SK-N-SH (cell line): ENCODE results near the gene RASSF3. TPM values are rescaled to one million over a fixed set of nuclear protein-coding genes. Genes with fewer than 3 reads are reported as not detected.

ENCODE experiments used
- CTCF ChIA-PET: fragments of 300-600, 350-600 bp; formaldehyde crosslinking; extraction: SDS; loops from one replicate; lab custom pipeline; 2021; lab: Yijun Ruan, JAX
- POLR2A ChIA-PET: fragments of 350-600 bp; sonication (Branson Sonifier 250); formaldehyde crosslinking; extraction: SDS; loops from one replicate; lab custom pipeline; 2020; ENCODE audit warnings: antibody characterized with exemption, inconsistent platforms; lab: Yijun Ruan, JAX
- DNase-seq: peaks from one replicate; pipeline ENCODE4 v3.0.0; 2012
- H2AFZ ChIP-seq: fragments of 200-600 bp; sonication (generic); 2 replicates; pipeline ENCODE4 v1.8.1; 2016; ENCODE audit warnings: antibody characterized with exemption, mild to moderate bottlenecking, low read depth
- H3F3A ChIP-seq: fragments of 200-600 bp; sonication (generic); replicated peaks from 2 replicates; pipeline ENCODE3; 2016; ENCODE audit warnings: antibody characterized with exemption, mild to moderate bottlenecking; ENCODE audit not compliant: insufficient read depth
- H3K27ac ChIP-seq, 2 experiments: fragments of 200-500 bp in 1 of 2; fragments of 200-600 bp in 1 of 2; sonication (Bioruptor generic) in 1 of 2; sonication (generic), shearing (Covaris generic) in 1 of 2; 2 replicates each; pipeline versions ENCODE4 v1.5.1 to v1.6.1; 2014 to 2016; ENCODE audit warnings: low read depth in 2 of 2, inconsistent platforms in 1 of 2, low read length in 1 of 2, mild to moderate bottlenecking in 1 of 2, mixed read lengths in 1 of 2
- H3K27me3 ChIP-seq: fragments of 200-600 bp; sonication (generic), shearing (Covaris generic); 2 replicates; pipeline ENCODE4 v1.6.1; 2016; ENCODE audit warnings: mixed run types; ENCODE audit not compliant: insufficient read depth
- H3K36me3 ChIP-seq, 2 experiments: fragments of 200-500 bp in 1 of 2; fragments of 200-600 bp in 1 of 2; sonication (Bioruptor generic) in 1 of 2; sonication (generic) in 1 of 2; replicated peaks in 1 of 2; 2 replicates each; pipeline versions ENCODE3 to v1.5.1; 2014 to 2016; ENCODE audit warnings: low read length in 1 of 2, mild to moderate bottlenecking in 1 of 2; ENCODE audit not compliant: insufficient read depth in 2 of 2, control insufficient read depth in 1 of 2
- H3K4me1 ChIP-seq, 2 experiments: fragments of 200-500 bp in 1 of 2; fragments of 200-600 bp in 1 of 2; sonication (Bioruptor generic) in 1 of 2; sonication (generic), shearing (Covaris generic) in 1 of 2; 2 replicates each; pipeline versions ENCODE4 v1.5.1 to v1.6.1; 2014 to 2016; ENCODE audit warnings: low read depth in 1 of 2, low read length in 1 of 2, mixed run types in 1 of 2; ENCODE audit not compliant: insufficient read depth in 2 of 2, control insufficient read depth in 1 of 2
- H3K4me2 ChIP-seq: fragments of 200-600 bp; sonication (generic), shearing (Covaris generic); 2 replicates; pipeline ENCODE4 v1.6.1; 2017; ENCODE audit warnings: mixed run types
- H3K4me3 ChIP-seq, 2 experiments: fragments of 200-500 bp in 1 of 2; fragments of 200-600 bp in 1 of 2; sonication (Bioruptor generic) in 1 of 2; sonication (generic), shearing (Covaris generic) in 1 of 2; 2 replicates each; pipeline versions ENCODE4 v1.5.1 to v1.8.1; 2014 to 2016; ENCODE audit warnings: low read depth in 2 of 2, inconsistent platforms in 1 of 2, low read length in 1 of 2, mild to moderate bottlenecking in 1 of 2, mixed read lengths in 1 of 2, moderate library complexity in 1 of 2
- H3K79me2 ChIP-seq: fragments of 200-600 bp; sonication (generic); 2 replicates; pipeline ENCODE4 v1.8.1; 2017; ENCODE audit warnings: mild to moderate bottlenecking; ENCODE audit not compliant: insufficient read depth
- H3K9ac ChIP-seq: fragments of 200-600 bp; sonication (generic); 2 replicates; pipeline ENCODE4 v1.6.1; 2017; ENCODE audit warnings: mixed run types
- H3K9me2 ChIP-seq: fragments of 200-600 bp; sonication (generic); 2 replicates; pipeline ENCODE4 v1.6.1; 2017; ENCODE audit warnings: mixed run types
- H3K9me3 ChIP-seq: fragments of 200-600 bp; sonication (generic); 2 replicates; pipeline ENCODE4 v1.6.1; 2017; ENCODE audit warnings: mixed run types, mild to moderate bottlenecking, moderate library complexity
- H4K20me1 ChIP-seq: fragments of 200-600 bp; sonication (generic); 2 replicates; pipeline ENCODE4 v1.6.1; 2017; ENCODE audit warnings: mild to moderate bottlenecking, mixed run types; ENCODE audit not compliant: insufficient read depth
- CTCF ChIP-seq: fragments of 200-600 bp; sonication (generic); IDR thresholded peaks from 2 replicates; pipeline ENCODE4 v1.6.1; 2017; ENCODE audit warnings: antibody characterized with exemption, mild to moderate bottlenecking, moderate library complexity
- ELF1 ChIP-seq: IDR thresholded peaks from 2 replicates; pipeline ENCODE4 v1.4.0; 2012
- EP300 ChIP-seq, 2 experiments: IDR thresholded peaks; 2 replicates each; pipeline versions ENCODE4 v1.4.0 to v1.6.1; 2012; ENCODE audit warnings: borderline replicate concordance in 1 of 2, low read depth in 1 of 2, low read length in 1 of 2
- FOSL2 ChIP-seq: IDR thresholded peaks from 2 replicates; pipeline ENCODE4 v1.4.0; 2012; ENCODE audit warnings: low read depth, mild to moderate bottlenecking, moderate library complexity, borderline replicate concordance
- FOXM1 ChIP-seq: IDR thresholded peaks from 2 replicates; pipeline ENCODE4 v1.4.0; 2012; ENCODE audit warnings: low read depth, mild to moderate bottlenecking
- GABPA ChIP-seq: IDR thresholded peaks from 2 replicates; pipeline ENCODE4 v1.4.0; 2012; ENCODE audit warnings: low read depth, mild to moderate bottlenecking
- JUND ChIP-seq: IDR thresholded peaks from 2 replicates; pipeline ENCODE4 v1.4.0; 2012
- MAX ChIP-seq: IDR thresholded peaks from 2 replicates; pipeline ENCODE4 v1.4.0; 2012; ENCODE audit warnings: low read depth
- MXI1 ChIP-seq: IDR thresholded peaks from 2 replicates; pipeline ENCODE4 v1.6.1; 2012; ENCODE audit warnings: mild to moderate bottlenecking, low read depth, low read length, improper control_type of control experiment
- NRF1 ChIP-seq: IDR thresholded peaks from 2 replicates; pipeline ENCODE4 v1.6.1; 2012; ENCODE audit warnings: low read depth, mild to moderate bottlenecking, low read length
- POLR2AphosphoS5 ChIP-seq: IDR thresholded peaks from 2 replicates; pipeline ENCODE4 v1.6.1; 2012; ENCODE audit warnings: low read depth, low read length
- RAD21 ChIP-seq: IDR thresholded peaks from 2 replicates; pipeline ENCODE4 v1.6.1; 2012; ENCODE audit warnings: mild to moderate bottlenecking, low read length
- RCOR1 ChIP-seq: fragments of 150-350 bp; IDR thresholded peaks from 2 replicates; pipeline ENCODE4 v1.6.1; 2017; ENCODE audit warnings: antibody characterized with exemption, low read length
- RFX5 ChIP-seq: IDR thresholded peaks from 2 replicates; pipeline ENCODE4 v1.6.1; 2012; ENCODE audit warnings: mild to moderate bottlenecking, improper control_type of control experiment, low read length
- SIN3A ChIP-seq: IDR thresholded peaks from 2 replicates; pipeline ENCODE4 v1.6.1; 2012; ENCODE audit warnings: low read depth, mild to moderate bottlenecking, low read length, moderate library complexity, borderline replicate concordance
- SMC3 ChIP-seq: IDR thresholded peaks from 2 replicates; pipeline ENCODE4 v1.6.1; 2012; ENCODE audit warnings: low read depth, low read length, improper control_type of control experiment
- TAF1 ChIP-seq: IDR thresholded peaks from 2 replicates; pipeline ENCODE4 v1.6.1; 2012; ENCODE audit warnings: low read depth, mild to moderate bottlenecking, low read length, moderate library complexity, borderline replicate concordance
- USF2 ChIP-seq: fragments of 150-350 bp; IDR thresholded peaks from 2 replicates; pipeline ENCODE4 v1.6.1; 2017; ENCODE audit warnings: antibody characterized with exemption, low read length, low read depth, borderline replicate concordance
- ZBTB33 ChIP-seq: IDR thresholded peaks from 2 replicates; pipeline ENCODE4 v1.4.0; 2012; ENCODE audit warnings: low read depth, borderline replicate concordance
- WGBS: methylation state at CpG from one replicate; pipeline ENCODE4 v1.1.6; 2017; ENCODE audit warnings: low lambda C conversion rate; 5-methylcytosine and 5-hydroxymethylcytosine counted together
- polyA plus RNA-seq, 3 experiments: library from polyadenylated mRNA; depleted of rRNA; stranded (reverse); fragments of >200 nt; gene quantifications; 2 replicates each; pipeline ENCODE4 v1.2.3, GENCODE V29; 2012

The RASSF3 gene
- polyA plus RNA-seq, 1 of the 3 experiments (the other 2 are of a cell fraction): 11.1 TPM

- H4K20me1 ChIP-seq: no peaks in the 10 kb centered on the region
- no peak overlapping the region for H3K9ac ChIP-seq
- no peak overlapping the region for H2AFZ ChIP-seq
- H3F3A ChIP-seq: no peaks in the 10 kb centered on the region
- no peak for DNase-seq
- no peaks in the 10 kb centered on the region for H3K27me3 ChIP-seq
- ChIA-PET POLR2A (no interaction called here), CTCF (interaction anchor here (0.9 kb wide), 1 partner anchor 119 kb away, joined by 4 read pairs; no protein-coding TSS in a partner anchor)
- H3K27ac ChIP-seq: no peak overlapping the region
- TF ChIP-seq SMC3: no peak
- TF ChIP-seq RAD21: no peak
- TF ChIP-seq GABPA: no peak
- TF ChIP-seq ZBTB33: no peak
- no peak for TF ChIP-seq POLR2AphosphoS5
- TF ChIP-seq RFX5: no peak
- TF ChIP-seq RCOR1: no peak
- no peak for TF ChIP-seq TAF1
- no peak for TF ChIP-seq JUND
- TF ChIP-seq MAX: no peak
- no peak for TF ChIP-seq NRF1
- no peak for TF ChIP-seq MXI1
- TF ChIP-seq EP300 (IDR thresholded peaks at IDR 0.05; ENCODE audit: borderline replicate concordance in 1 of 2, low read depth in 1 of 2, low read length in 1 of 2): no peak
- TF ChIP-seq FOXM1: no peak
- H3K9me2 ChIP-seq: no peaks in the 10 kb centered on the region
- no peaks in the 10 kb centered on the region for H3K79me2 ChIP-seq
- H3K36me3 ChIP-seq: no peaks in the 10 kb centered on the region
- no peaks in the 10 kb centered on the region for H3K9me3 ChIP-seq
- no peak overlapping the region for H3K4me3 ChIP-seq
- H3K4me2 ChIP-seq: no peak overlapping the region
- 67% methylated on average over 4 of the region's 4 CpGs for WGBS
- peaks cover 5 to 6% of the 10 kb centered on the region in 2 experiments; a peak in 2 of 4 replicates for H3K4me1 ChIP-seq
These were observed 31.7 kb upstream of the RASSF3 start for GRCh38 chr12:64578566-64578965.

- no peak for DNase-seq
- Histone ChIP-seq H3K27ac (no peak overlapping the region), H2AFZ (no peak overlapping the region), H3K4me3 (no peak overlapping the region), H3K9me2 (no peaks in the 10 kb centered on the region), H3F3A (no peaks in the 10 kb centered on the region), H3K9me3 (no peaks in the 10 kb centered on the region), H3K79me2 (no peaks in the 10 kb centered on the region), H3K9ac (no peak overlapping the region), H3K4me1 (peaks cover 11 to 13% of the 10 kb centered on the region in 2 experiments; a peak in 3 of 4 replicates), H3K27me3 (no peaks in the 10 kb centered on the region), H4K20me1 (no peaks in the 10 kb centered on the region), H3K4me2 (no peak overlapping the region), H3K36me3 (no peaks in the 10 kb centered on the region)
- no peak for TF ChIP-seq USF2
- no peak for TF ChIP-seq SIN3A
- TF ChIP-seq RCOR1: no peak
- TF ChIP-seq NRF1: no peak
- no peak for TF ChIP-seq MXI1
- no peak for TF ChIP-seq FOXM1
- TF ChIP-seq CTCF: no peak
- TF ChIP-seq FOSL2: no peak
- TF ChIP-seq ZBTB33: no peak
- TF ChIP-seq ELF1: no peak
- no peak for TF ChIP-seq MAX
- ChIA-PET POLR2A (no interaction called here), CTCF (interaction anchor here (0.6 to 2.7 kb wide), 4 partner anchors 9 to 599 kb away, joined by 3 to 10 read pairs (median 4); no protein-coding TSS in a partner anchor)
- 58% methylated on average over 2 of the region's 2 CpGs for WGBS
These were observed 29.6 kb upstream of the RASSF3 start for GRCh38 chr12:64580681-64581080.
